GM10266 (cell line): ENCODE results near the gene NFKBIZ.

Experiments
- DNase-seq: peaks from one replicate; pipeline ENCODE4 v3.0.0; 2012; ENCODE audit errors: extremely low spot score
- TF ChIP-seq, protein P1 (sequence below): IDR thresholded peaks from 2 replicates; pipeline ENCODE4 v1.5.1; 2012; ENCODE audit warnings: mild to moderate bottlenecking, low read depth; ENCODE audit not compliant: control insufficient read depth, insufficient read depth; ENCODE audit errors: missing control alignments

NFKBIZ gene

DNA sequence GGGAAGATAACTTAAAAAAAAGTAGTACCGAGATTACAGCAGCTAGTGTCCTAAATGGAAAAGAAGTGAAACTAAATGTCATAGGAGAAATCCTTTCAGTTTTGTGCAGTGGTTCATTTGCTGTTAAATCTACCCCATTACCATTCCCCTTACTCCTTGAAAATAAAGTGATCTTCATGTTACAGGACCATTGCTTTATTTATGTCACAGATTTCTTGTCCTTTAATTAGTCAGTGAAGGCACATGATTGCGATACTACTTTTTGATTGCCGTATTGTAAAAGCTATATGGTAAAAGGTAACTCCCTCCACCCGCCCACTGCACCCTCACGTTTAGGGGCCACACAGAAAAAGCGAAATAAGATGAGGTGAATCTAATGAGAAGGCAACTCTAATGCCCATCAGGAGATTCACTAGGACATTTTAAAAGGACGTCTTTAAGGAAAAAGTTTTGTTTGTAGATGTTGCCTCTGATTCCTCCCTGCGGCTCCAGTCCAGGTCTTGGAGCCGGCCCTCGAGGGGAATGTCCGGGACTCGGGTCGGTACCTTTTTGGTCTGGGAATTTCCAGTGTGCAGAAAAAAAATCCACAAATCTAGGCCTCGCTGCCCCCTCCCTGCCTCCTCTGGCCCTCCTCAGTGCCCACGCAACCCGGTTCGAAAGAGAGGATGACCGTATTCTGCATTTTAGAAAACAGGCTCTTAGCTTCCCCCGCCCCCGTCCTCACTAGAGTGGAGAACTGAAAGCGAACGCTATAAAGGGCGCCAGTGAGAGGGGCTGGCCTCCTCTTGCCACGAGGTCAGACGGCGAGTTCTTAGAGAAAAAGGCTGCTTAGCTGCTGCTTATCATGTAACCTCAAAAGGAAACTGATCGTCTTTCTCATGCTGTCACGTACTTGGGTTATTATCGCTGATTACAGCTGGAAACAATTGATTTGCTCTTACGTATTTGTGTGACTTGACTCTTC, 21.8 kb upstream of the NFKBIZ start:
- peak; percentile 75 for DNase-seq
- TF ChIP-seq, protein P1, sequence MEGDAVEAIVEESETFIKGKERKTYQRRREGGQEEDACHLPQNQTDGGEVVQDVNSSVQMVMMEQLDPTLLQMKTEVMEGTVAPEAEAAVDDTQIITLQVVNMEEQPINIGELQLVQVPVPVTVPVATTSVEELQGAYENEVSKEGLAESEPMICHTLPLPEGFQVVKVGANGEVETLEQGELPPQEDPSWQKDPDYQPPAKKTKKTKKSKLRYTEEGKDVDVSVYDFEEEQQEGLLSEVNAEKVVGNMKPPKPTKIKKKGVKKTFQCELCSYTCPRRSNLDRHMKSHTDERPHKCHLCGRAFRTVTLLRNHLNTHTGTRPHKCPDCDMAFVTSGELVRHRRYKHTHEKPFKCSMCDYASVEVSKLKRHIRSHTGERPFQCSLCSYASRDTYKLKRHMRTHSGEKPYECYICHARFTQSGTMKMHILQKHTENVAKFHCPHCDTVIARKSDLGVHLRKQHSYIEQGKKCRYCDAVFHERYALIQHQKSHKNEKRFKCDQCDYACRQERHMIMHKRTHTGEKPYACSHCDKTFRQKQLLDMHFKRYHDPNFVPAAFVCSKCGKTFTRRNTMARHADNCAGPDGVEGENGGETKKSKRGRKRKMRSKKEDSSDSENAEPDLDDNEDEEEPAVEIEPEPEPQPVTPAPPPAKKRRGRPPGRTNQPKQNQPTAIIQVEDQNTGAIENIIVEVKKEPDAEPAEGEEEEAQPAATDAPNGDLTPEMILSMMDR: no peak

DNA sequence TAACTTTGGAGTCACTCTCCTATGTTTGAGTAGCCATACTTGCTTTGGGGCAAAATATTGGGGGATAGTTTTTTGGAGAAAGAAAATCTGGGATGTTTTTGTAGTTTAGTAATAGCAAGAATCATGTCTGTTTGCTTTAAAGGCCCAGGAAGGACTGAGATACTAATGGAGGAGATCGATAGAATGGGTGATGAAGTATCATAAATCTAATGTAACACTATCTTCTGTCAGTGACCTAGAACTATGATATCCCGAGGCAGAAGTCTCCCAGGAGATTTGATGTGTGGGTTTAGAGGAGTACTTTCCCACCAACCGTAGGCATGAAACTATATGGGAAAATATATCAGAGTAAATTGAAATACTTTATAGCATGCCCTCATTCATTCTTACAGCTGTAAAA, 21.0 kb upstream of the NFKBIZ start:
- TF ChIP-seq, protein P1: no peak
- no peak for DNase-seq

DNA sequence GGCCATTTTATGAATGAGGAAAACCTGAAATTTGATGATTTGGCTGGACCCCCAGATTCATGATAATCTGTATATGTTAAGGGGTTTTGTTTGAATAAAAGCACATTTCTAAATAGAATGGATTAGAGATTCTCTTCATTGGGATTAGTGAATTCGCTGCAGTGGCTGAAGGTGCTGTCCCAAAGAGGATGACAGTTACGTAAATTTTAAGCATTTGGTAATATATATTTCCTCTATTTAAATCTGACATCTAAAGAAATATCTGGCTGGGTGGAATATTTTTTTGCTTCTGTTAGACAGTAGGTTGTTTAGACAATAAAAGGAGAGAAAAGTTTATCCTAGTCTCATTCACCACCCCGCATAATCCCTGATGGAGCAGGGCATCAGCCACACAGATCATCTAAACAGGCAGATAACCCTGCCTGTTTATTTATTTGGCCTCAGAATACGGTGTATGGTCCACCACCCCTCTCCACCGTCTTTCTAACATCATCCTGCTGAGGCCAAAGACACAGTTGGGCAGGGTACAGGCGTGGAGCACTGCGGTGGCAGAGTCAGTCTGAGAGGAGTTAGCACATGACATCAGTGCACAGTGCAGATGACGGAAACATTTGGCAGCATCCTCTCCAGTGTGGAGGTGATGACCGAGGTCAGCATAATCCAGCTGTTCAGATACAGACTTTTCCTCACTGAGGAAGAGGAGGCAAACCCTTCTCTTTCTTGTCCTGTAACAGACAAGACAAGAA, 20.4 kb upstream of the NFKBIZ start:
- TF ChIP-seq, protein P1: no peak

DNA sequence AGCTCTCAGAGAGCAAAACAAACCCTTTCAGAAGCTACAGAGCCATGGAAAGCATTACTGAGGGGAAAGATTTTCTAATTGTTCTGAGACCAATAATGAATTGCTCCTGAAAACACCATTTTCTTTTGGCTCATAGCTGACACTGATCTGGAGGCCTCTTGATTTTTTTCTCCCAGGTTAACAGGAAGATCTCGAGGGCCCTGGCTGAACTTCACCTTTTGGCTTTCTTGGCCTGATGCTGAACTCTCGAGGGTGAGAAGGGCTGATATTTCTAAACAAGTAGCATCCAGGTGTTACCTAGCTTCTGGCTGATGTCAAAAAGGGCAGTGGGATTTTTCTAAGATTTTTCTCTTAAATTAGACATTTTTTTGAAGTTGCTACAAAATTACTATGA, 19.9 kb upstream of the NFKBIZ start:
- DNase-seq: no peak
- TF ChIP-seq, protein P1: no peak

More for the DNA sequence above, 20.4 kb upstream of the NFKBIZ start:
- DNase-seq: no peak

DNA sequence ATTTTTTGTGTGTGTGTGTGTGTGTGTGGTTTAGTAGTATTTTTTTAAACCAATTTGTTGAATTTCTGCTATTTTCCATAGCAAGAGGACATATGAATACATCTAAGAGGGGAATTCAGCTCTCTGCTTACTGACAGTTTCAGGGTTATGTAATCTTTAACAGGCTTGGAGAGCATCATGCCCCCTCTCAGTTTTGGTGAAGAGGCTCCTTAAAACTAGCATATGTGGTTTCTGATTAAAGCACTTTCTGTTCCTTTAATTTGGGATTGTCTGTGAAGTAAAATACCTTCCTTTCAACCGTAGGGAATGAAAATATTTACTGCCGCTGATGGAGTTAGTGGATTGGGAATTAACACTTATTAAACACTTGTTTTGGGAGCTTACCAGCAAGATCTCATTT, 19.4 kb upstream of the NFKBIZ start:
- TF ChIP-seq, protein P1: no peak
- no peak for DNase-seq

DNA sequence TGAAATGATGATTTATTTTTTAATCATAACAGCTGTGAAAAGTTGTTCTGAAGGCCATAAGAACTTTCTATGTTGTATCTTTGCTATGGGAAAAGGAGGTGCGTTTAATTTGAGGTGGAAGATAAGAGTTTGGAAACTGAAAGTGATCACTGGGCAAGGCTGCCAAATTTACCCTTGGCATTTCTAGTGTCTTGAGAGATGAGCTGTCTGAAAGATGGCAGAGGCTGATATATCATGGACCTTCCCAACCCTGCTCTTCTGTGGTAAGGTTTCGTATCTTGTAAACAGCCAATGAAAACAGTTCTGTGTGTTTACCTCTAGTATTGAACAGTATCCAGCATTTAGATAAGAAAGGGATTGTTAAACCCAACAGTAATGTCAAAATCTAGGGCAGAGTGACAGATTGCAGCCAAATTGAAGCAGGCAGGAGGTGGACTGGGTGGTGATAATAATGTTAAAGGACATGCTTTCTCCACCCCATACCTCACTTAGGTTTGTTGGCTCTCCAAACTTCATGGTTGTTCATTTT, 15.8 kb upstream of the NFKBIZ start:
- DNase-seq: no peak
- TF ChIP-seq, protein P1: no peak
